K562 (cell line): Measurements from ENCODE around the gene ARHGEF7. TPM values are rescaled to one million over a fixed set of nuclear protein-coding genes. Genes with fewer than 3 reads are reported as not detected.

Experiments used
- ATAC-seq: fragments of 200-7000 bp; cut with Tn5 transposase; 3 replicates; pipeline ENCODE4 v1.9.1; 2020; ENCODE audit warnings: moderate library complexity
- BruUV-seq: library from RNA; stranded (reverse); fragments of 400-500 nt; replicated peaks from 2 replicates; lab custom pipeline; 2021; lab: Mats Ljungman, UMichigan
- CTCF ChIA-PET: fragments of 300-600 bp; formaldehyde crosslinking; extraction: SDS; loops from one replicate; lab custom pipeline; 2021; ENCODE audit warnings: low intra/inter-chr PET ratio; lab: Yijun Ruan, JAX
- POLR2A ChIA-PET: fragments of 300-600, 350-650 bp; sonication (Branson Sonifier 250); formaldehyde crosslinking; extraction: SDS; loops from one replicate; lab custom pipeline; 2021; ENCODE audit warnings: antibody characterized with exemption, inconsistent platforms; lab: Yijun Ruan, JAX
- DNase-seq, 4 experiments: peaks; one replicate each; pipeline versions ENCODE4 v3.0.0 to v3.0.0-alpha.2; 2011 to 2018; ENCODE audit warnings: low spot score in 3 of 4, mixed read lengths in 3 of 4; ENCODE audit errors: extremely low read depth in 1 of 4
- FAIRE-seq: peaks from 2 replicates; lab custom pipeline; 2011; peaks lifted over from hg19 to GRCh38; lab: Jason Lieb, UNC
- H2AFZ ChIP-seq: 2 replicates; pipeline ENCODE4 v1.6.0; 2011; ENCODE audit warnings: low read depth, low read length, control low read depth, inconsistent platforms
- H3K27ac ChIP-seq: fragments of 200-600 bp; 3 replicates; pipeline ENCODE4 v1.8.0; 2011; ENCODE audit warnings: low read depth, mild to moderate bottlenecking, control low read depth, inconsistent platforms, low read length, moderate library complexity, mixed read lengths; ENCODE audit errors: extremely low read depth
- H3K27me3 ChIP-seq, 2 experiments: fragments of 300-600 bp in 1 of 2; 2 replicates in 1 of 2; 3 replicates in 1 of 2; pipeline versions ENCODE4 v1.6.0 to v1.8.0; 2011; ENCODE audit warnings: inconsistent platforms in 2 of 2, low read length in 2 of 2, mild to moderate bottlenecking in 1 of 2, mixed read lengths in 1 of 2, moderate library complexity in 1 of 2; ENCODE audit not compliant: control insufficient read depth in 2 of 2, insufficient read depth in 2 of 2
- H3K36me3 ChIP-seq: fragments of 300-600 bp; 3 replicates; pipeline ENCODE4 v1.8.0; 2011; ENCODE audit warnings: mild to moderate bottlenecking, low read length, inconsistent platforms; ENCODE audit not compliant: control insufficient read depth, insufficient read depth
- H3K4me1 ChIP-seq, 2 experiments: fragments of 200-600 bp in 1 of 2; replicated peaks in 1 of 2; 2 replicates in 1 of 2; 3 replicates in 1 of 2; pipeline versions ENCODE4 v1.5.1 to v1.8.0; 2011; ENCODE audit warnings: inconsistent platforms in 2 of 2, low read length in 2 of 2, mild to moderate bottlenecking in 1 of 2, mixed read lengths in 1 of 2, moderate library complexity in 1 of 2; ENCODE audit not compliant: control insufficient read depth in 2 of 2, insufficient read depth in 2 of 2
- H3K4me2 ChIP-seq: 2 replicates; pipeline ENCODE4 v1.6.1; 2011; ENCODE audit warnings: low read length, control low read depth, inconsistent platforms, mixed read lengths; ENCODE audit not compliant: insufficient read depth
- H3K4me3 ChIP-seq: fragments of 200-600 bp; sonication (generic), shearing (Covaris generic); 2 replicates; pipeline ENCODE4 v1.5.1; 2016; ENCODE audit warnings: control low read depth, inconsistent platforms
- H3K79me2 ChIP-seq: fragments of 200-600 bp; 3 replicates; pipeline ENCODE4 v1.8.0; 2011; ENCODE audit warnings: low read length, inconsistent platforms; ENCODE audit not compliant: control insufficient read depth, insufficient read depth
- H3K9ac ChIP-seq, 2 experiments: 2 replicates each; pipeline versions ENCODE4 v1.6.0 to v1.6.1; 2011; ENCODE audit warnings: low read depth in 2 of 2, low read length in 2 of 2, control low read depth in 1 of 2, inconsistent platforms in 1 of 2, mild to moderate bottlenecking in 1 of 2, mixed read lengths in 1 of 2; ENCODE audit not compliant: insufficient read depth in 1 of 2
- H3K9me1 ChIP-seq: one replicate; pipeline ENCODE4 v1.6.0; 2011; ENCODE audit warnings: inconsistent platforms, mild to moderate bottlenecking, low read length, moderate library complexity; ENCODE audit not compliant: control insufficient read depth, insufficient read depth
- H3K9me3 ChIP-seq: replicated peaks from 2 replicates; pipeline ENCODE4 v1.5.1; 2011; ENCODE audit warnings: low read depth, low read length, inconsistent platforms; ENCODE audit not compliant: control insufficient read depth, insufficient read depth
- H4K20me1 ChIP-seq: replicated peaks from 2 replicates; pipeline ENCODE4 v1.6.1; 2011; ENCODE audit warnings: low read length, inconsistent platforms, mixed read lengths; ENCODE audit not compliant: control insufficient read depth, insufficient read depth
- BRCA1 ChIP-seq, 2 experiments: fragments of 450-650 bp in 1 of 2; sonication (generic) in 1 of 2; formaldehyde crosslinking in 1 of 2; IDR thresholded peaks; 2 replicates each; pipeline versions ENCODE4 v1.5.0 to v1.6.1; 2017 to 2020; ENCODE audit warnings: mild to moderate bottlenecking in 1 of 2, missing genetic modification reagents in 1 of 2
- BRF1 ChIP-seq: IDR thresholded peaks from 3 replicates; pipeline ENCODE4 v1.6.1; 2011; ENCODE audit warnings: borderline replicate concordance, mild to moderate bottlenecking; ENCODE audit not compliant: insufficient read length; ENCODE audit errors: extremely low read depth
- ID3 ChIP-seq, 2 experiments: fragments of 250-450 bp in 1 of 2; fragments of 450-650 bp in 1 of 2; sonication (Bioruptor Pico) in 1 of 2; IDR thresholded peaks; 2 replicates each; pipeline versions ENCODE4 v1.6.1 to v1.8.0; 2016 to 2021; ENCODE audit warnings: mild to moderate bottlenecking in 2 of 2, moderate library complexity in 2 of 2, missing compliant biosample characterization in 1 of 2, missing genetic modification characterization in 1 of 2
- MAFF ChIP-seq: IDR thresholded peaks from 2 replicates; pipeline ENCODE4 v1.6.1; 2012; ENCODE audit warnings: low read length, improper control_type of control experiment
- MED1 ChIP-seq: sonication (generic); formaldehyde crosslinking; IDR thresholded peaks from 2 replicates; pipeline ENCODE4 v1.8.1; 2023; ENCODE audit warnings: missing genetic modification reagents, borderline replicate concordance
- MGA ChIP-seq: fragments of 450-650 bp; IDR thresholded peaks from 2 replicates; pipeline ENCODE4 v1.6.1; 2016; ENCODE audit warnings: mild to moderate bottlenecking, moderate library complexity
- PCBP2 ChIP-seq: fragments of 200-400 bp; formaldehyde crosslinking; IDR thresholded peaks from 2 replicates; pipeline ENCODE4 v1.6.1; 2018; ENCODE audit warnings: low read length, low read depth, mild to moderate bottlenecking, moderate library complexity; ENCODE audit not compliant: poor library complexity, severe bottlenecking
- SIN3B ChIP-seq: fragments of 450-650 bp; IDR thresholded peaks from 2 replicates; pipeline ENCODE4 v1.6.1; 2017; ENCODE audit warnings: low read depth, mild to moderate bottlenecking, moderate library complexity
- SRSF3 ChIP-seq: fragments of 200-400 bp; formaldehyde crosslinking; IDR thresholded peaks from 2 replicates; pipeline ENCODE4 v1.6.1; 2016; ENCODE audit warnings: mild to moderate bottlenecking, low read length, moderate library complexity; ENCODE audit not compliant: insufficient read depth
- ZFP1 ChIP-seq: fragments of 450-650 bp; formaldehyde crosslinking; IDR thresholded peaks from 2 replicates; pipeline ENCODE4 v1.4.0; 2020; ENCODE audit warnings: mild to moderate bottlenecking, mixed read lengths
- ZNF12 ChIP-seq: sonication (generic); formaldehyde crosslinking; IDR thresholded peaks from 2 replicates; pipeline ENCODE4 v1.4.0; 2020; ENCODE audit warnings: mild to moderate bottlenecking, missing genetic modification reagents
- WGBS: fragments of 100-300 bp; shearing (Covaris generic); methylation state at CpG from one replicate; pipeline ENCODE4 v1.1.6; 2016; ENCODE audit warnings: low coverage, mixed read lengths; ENCODE audit not compliant: insufficient coverage; ENCODE audit errors: missing lambda C conversion rate; 5-methylcytosine and 5-hydroxymethylcytosine counted together
- in situ Hi-C: fragments of 300-500 bp; cut with MboI; formaldehyde crosslinking; loops from 4 replicates; pipeline ENCODE4 v1.15.0; 2018; ENCODE audit warnings: inconsistent platforms, mixed read lengths
- intact Hi-C: fragments of 100-400 bp; cut with micrococcal nuclease; formaldehyde crosslinking; loops from 2 replicates; pipeline ENCODE4 v1.14.2; 2022
- polyA plus RNA-seq, 8 experiments: library from polyadenylated mRNA; depleted of rRNA in 4 of 8; stranded (reverse) in 5 of 8; unstranded in 3 of 8; fragments of >200 nt; fragmentation: Nextera tagmentation in 2 of 8; fragmentation: Illumina TruSeq in 1 of 8; extraction: Ambion mirVana in 2 of 8; extraction: Trizol in 1 of 8; gene quantifications; 2 replicates each; pipeline versions ENCODE4 v1.2.1 to v1.2.3, GENCODE V29; 2011 to 2014; ENCODE audit warnings: inconsistent platforms in 1 of 8, missing spikeins in 1 of 8
- total RNA-seq, 7 experiments: library from RNA; depleted of rRNA in 6 of 7; stranded (reverse); fragments of >200 nt in 6 of 7; fragmentation: Illumina TruSeq in 2 of 7; extraction: Trizol in 2 of 7; gene quantifications; 2 replicates each; pipeline versions ENCODE4 v1.2.1 to v1.2.3, GENCODE V29; 2011 to 2021; ENCODE audit warnings: low replicate concordance in 1 of 7

The ARHGEF7 gene
- total and polyA plus RNA-seq, 9 of the 15 experiments (the other 6 are each of a cell fraction or from before 2014, with no cell fraction given), result 2.1 to 26.8 (median 17.5) TPM

GRCh38 chr13:111145071-111145470 lies 30.0 kb downstream of the ARHGEF7 start:
- H3K27me3 ChIP-seq, result peaks cover 21 to 27% of the 10 kb centered on the region in 2 experiments
- no peaks in the 10 kb centered on the region for H3K9me3 ChIP-seq
- 7% methylated on average over 6 of the region's 7 CpGs for WGBS
- H3K79me2 ChIP-seq, result no peaks in the 10 kb centered on the region
- in situ Hi-C loops (no loop called here), intact Hi-C loops (no loop called here)
- no peak overlapping the region for H3K27ac ChIP-seq
- H4K20me1 ChIP-seq, result no peaks in the 10 kb centered on the region
- H2AFZ ChIP-seq, result no peak overlapping the region
- CTCF ChIA-PET, result no interaction called here
- no TSS peak for BruUV-seq
- H3K36me3 ChIP-seq, result no peaks in the 10 kb centered on the region
- DNase-seq, result no peak
- no peak overlapping the region for H3K4me3 ChIP-seq
- FAIRE-seq, result no peak
- H3K4me1 ChIP-seq, result no peaks in the 10 kb centered on the region
- H3K9ac ChIP-seq, result no peak overlapping the region
- no peak overlapping the region for H3K4me2 ChIP-seq
- no peaks in the 10 kb centered on the region for H3K9me1 ChIP-seq
- POLR2A ChIA-PET, result interaction anchor here (0.6 kb wide), 1 partner anchor 13 kb away, joined by 3 read pairs; no protein-coding TSS in a partner anchor
- ATAC-seq, result no peak
- TF ChIP-seq SIN3B (no peak), ZNF12 (CRISPR knock-in tag) (no peak), MED1 (CRISPR knock-in tag) (no peak), MAFF (no peak), BRCA1 (IDR thresholded peaks at IDR 0.05) (no peak), BRCA1 (CRISPR knock-in tag; IDR thresholded peaks at IDR 0.05) (no peak), SRSF3 (no peak), PCBP2 (no peak), MGA (no peak), ID3 (CRISPR knock-in tag; IDR thresholded peaks at IDR 0.05) (no peak), ID3 (tag; IDR thresholded peaks at IDR 0.05) (no peak), BRF1 (no peak), ZFP1 (CRISPR knock-in tag) (no peak)
